Left lung (tissue), 10 donors: Measurements from ENCODE around the gene RARS2. TPM values are rescaled to one million over a fixed set of nuclear protein-coding genes. Genes with fewer than 3 reads are reported as not detected.
"Not testable (repeated sequence)": the region's sequence is repeated elsewhere in the genome, so short reads cannot be mapped to it uniquely, and the experiment has no call there.

ENCODE experiments used
- ATAC-seq: fragments of 200-7000 bp; cut with Tn5 transposase; one replicate; pipeline ENCODE4 v1.9.1; 2020; ENCODE audit warnings: moderate library complexity
- DNase-seq, 4 donors: peaks; one replicate each; pipeline ENCODE4 v3.0.0-alpha.2; 2013 to 2020
- H3K27ac ChIP-seq, 2 donors: fragments of 200-600 bp; sonication (generic) in 1 of 2; one replicate each; pipeline versions ENCODE4 v1.5.0 to v1.8.0; 2020 to 2021
- H3K27me3 ChIP-seq, 2 donors: fragments of 200-600 bp; sonication (generic) in 1 of 2; one replicate each; pipeline versions ENCODE4 v1.5.0 to v1.8.0; 2020 to 2021
- H3K36me3 ChIP-seq, 2 donors: fragments of 200-600 bp; sonication (generic) in 1 of 2; one replicate each; pipeline versions ENCODE4 v1.5.0 to v1.8.0; 2020 to 2021
- H3K4me1 ChIP-seq, 2 donors: fragments of 200-600 bp; one replicate each; pipeline ENCODE4 v1.8.0; 2021
- H3K4me3 ChIP-seq, 2 donors: fragments of 200-600 bp; sonication (generic) in 1 of 2; one replicate each; pipeline versions ENCODE4 v1.5.0 to v1.8.0; 2020 to 2021; ENCODE audit warnings: mild to moderate bottlenecking in 1 of 2
- H3K9me3 ChIP-seq, 2 donors: fragments of 200-600 bp; sonication (generic) in 1 of 2; one replicate each; pipeline versions ENCODE4 v1.5.0 to v1.8.0; 2020 to 2021
- CTCF ChIP-seq, 2 donors: fragments of 200-600 bp; sonication (generic) in 1 of 2; IDR thresholded peaks; one replicate each; pipeline versions ENCODE4 v1.5.0 to v1.8.0; 2021; ENCODE audit warnings: antibody characterized with exemption in 2 of 2
- intact Hi-C, 2 donors: fragments of 100-400 bp; cut with DNase I; formaldehyde crosslinking; loops; one replicate each; pipeline versions ENCODE4 v1.11.2 to v1.14.2; 2022
- polyA plus RNA-seq, 6 donors: library from polyadenylated mRNA; unstranded; fragments of 120-200 nt; gene quantifications; one replicate each; pipeline ENCODE4 v1.2.1, GENCODE V29; 2013; ENCODE audit not compliant: insufficient read length in 6 of 6
- total RNA-seq, 2 donors: library from RNA; stranded (reverse); fragmentation: NEBNext Ultra II Directional; extraction: Animal tissue kit (Norgen Biotek cat#: 25700); gene quantifications; one replicate each; pipeline ENCODE4 v1.2.1, GENCODE V29; 2021
- donor health status: DM: no; HTN: yes; CAD: no.
- donor health status: DM: no; HTN: no; CAD: no.

RARS2 gene
- total and polyA plus RNA-seq, 8 donors: 31.1 to 71.7 (median 69.4) TPM

- intact Hi-C loops: no loop called here
- Histone ChIP-seq H3K9me3 (no peaks in the 10 kb centered on the region), H3K4me1 (peaks cover 0 to 6% of the 10 kb centered on the region in 2 donors), H3K27ac (no peak overlapping the region), H3K27me3 (no peaks in the 10 kb centered on the region), H3K4me3 (no peak overlapping the region), H3K36me3 (peaks cover 0 to 21% of the 10 kb centered on the region in 2 donors)
- ATAC-seq (no peak), DNase-seq (no peak)
- TF ChIP-seq CTCF (IDR thresholded peaks at IDR 0.05): no peak
Observed at GRCh38 chr6:87494761-87495422, 94.9 kb downstream of the RARS2 start.

GRCh38 chr6:87489326-87489725, 100.5 kb downstream of the RARS2 start:
- peaks cover 0 to 16% of the 10 kb centered on the region in 2 donors for H3K36me3 ChIP-seq
- H3K27ac ChIP-seq, H3K4me1 ChIP-seq, H3K27me3 ChIP-seq, H3K4me3 ChIP-seq, DNase-seq, H3K9me3 ChIP-seq, ATAC-seq, intact Hi-C loops: not testable (repeated sequence)

- H3K27ac ChIP-seq: no peak overlapping the region
- DNase-seq (no peak), ATAC-seq (no peak)
- intact Hi-C loops: no loop called here
- H3K9me3 ChIP-seq: no peaks in the 10 kb centered on the region
- TF ChIP-seq CTCF (IDR thresholded peaks at IDR 0.05): no peak
- H3K4me1 ChIP-seq: peaks cover 0 to 16% of the 10 kb centered on the region in 2 donors
- no peak overlapping the region for H3K4me3 ChIP-seq
- no peaks in the 10 kb centered on the region for H3K27me3 ChIP-seq
- peaks cover 0 to 8% of the 10 kb centered on the region in 2 donors for H3K36me3 ChIP-seq
Observed at GRCh38 chr6:87487555-87487954, 102.2 kb downstream of the RARS2 start.

- Histone ChIP-seq H3K4me1 (peaks cover 0 to 29% of the 10 kb centered on the region in 2 donors), H3K4me3 (no peak overlapping the region), H3K36me3 (no peaks in the 10 kb centered on the region), H3K9me3 (no peaks in the 10 kb centered on the region), H3K27ac (no peak overlapping the region), H3K27me3 (no peaks in the 10 kb centered on the region)
- intact Hi-C loops: no loop called here
- DNase-seq (no peak), ATAC-seq (no peak)
- TF ChIP-seq CTCF (IDR thresholded peaks at IDR 0.05): no peak
Observed at GRCh38 chr6:87484491-87484890, 105.3 kb downstream of the RARS2 start.

- no peak for TF ChIP-seq CTCF (IDR thresholded peaks at IDR 0.05)
- DNase-seq (no peak), ATAC-seq (no peak)
- Histone ChIP-seq H3K36me3 (peaks cover 0 to under 1% of the 10 kb centered on the region in 2 donors), H3K4me1 (peaks cover 0 to 29% of the 10 kb centered on the region in 2 donors), H3K9me3 (no peaks in the 10 kb centered on the region), H3K27ac (no peak overlapping the region), H3K27me3 (no peaks in the 10 kb centered on the region), H3K4me3 (no peak overlapping the region)
- intact Hi-C loops: no loop called here
Observed at GRCh38 chr6:87483929-87484328, 105.9 kb downstream of the RARS2 start.

- intact Hi-C loops: no loop called here
- peak; percentile 81 for ATAC-seq
- H3K4me1 ChIP-seq: peaks cover 0 to 29% of the 10 kb centered on the region in 2 donors
Observed at GRCh38 chr6:87482366-87482765, 107.4 kb downstream of the RARS2 start.

More at GRCh38 chr6:87482366-87482765, 107.4 kb downstream of the RARS2 start:
- TF ChIP-seq CTCF (IDR thresholded peaks at IDR 0.05): no peak
- H3K9me3 ChIP-seq: no peaks in the 10 kb centered on the region
- DNase-seq: peak in 1 of 4 donors; percentile 16
- H3K36me3 ChIP-seq: peaks cover 0 to 15% of the 10 kb centered on the region in 2 donors
- H3K27me3 ChIP-seq: no peaks in the 10 kb centered on the region
- H3K4me3 ChIP-seq: no peak overlapping the region
- H3K27ac ChIP-seq: peak overlapping the region; percentile 36 to 75
